ENCODE data around the gene SYNPO2. TPM values are rescaled to one million over a fixed set of nuclear protein-coding genes. Genes with fewer than 3 reads are reported as not detected.

The SYNPO2 gene
- total RNA-seq, 4 donors from 2014 or later, result 23.1 to 63.8 (median 42.4) TPM

GRCh38 chr4:118947095-118947494, 58.4 kb downstream of the SYNPO2 start:
- no peak for TF ChIP-seq CTCF (IDR thresholded peaks at IDR 0.05; ENCODE audit: low read depth)

GRCh38 chr4:118948545-118949144, 60.0 kb downstream of the SYNPO2 start:
- no peak for TF ChIP-seq CTCF (IDR thresholded peaks at IDR 0.05; ENCODE audit: low read depth)

GRCh38 chr4:118950224-118950623, 61.6 kb downstream of the SYNPO2 start:
- no peak for TF ChIP-seq CTCF (IDR thresholded peaks at IDR 0.05; ENCODE audit: low read depth)

- no peak for TF ChIP-seq CTCF (IDR thresholded peaks at IDR 0.05; ENCODE audit: low read depth)
Measured at GRCh38 chr4:118950929-118951570, 62.4 kb downstream of the SYNPO2 start.

- no peak for TF ChIP-seq CTCF (IDR thresholded peaks at IDR 0.05; ENCODE audit: low read depth)
Measured at GRCh38 chr4:118953276-118953675, 64.6 kb downstream of the SYNPO2 start.

GRCh38 chr4:118954246-118954645, 65.6 kb downstream of the SYNPO2 start:
- no peak for TF ChIP-seq CTCF (IDR thresholded peaks at IDR 0.05; ENCODE audit: low read depth)

GRCh38 chr4:118955515-118955914, 66.9 kb downstream of the SYNPO2 start:
- TF ChIP-seq CTCF (IDR thresholded peaks at IDR 0.05; ENCODE audit: low read depth), result no peak

Data from subcutaneous adipose tissue (tissue), 4 donors.